ENCODE measurements around the gene NFATC3.
A peak's percentile ranks its signal among the peaks of the same experiment; 100 is the strongest.

- TF ChIP-seq CTCF (IDR thresholded peaks at IDR 0.05) = no peak
- TF ChIP-seq POLR2A (IDR thresholded peaks at IDR 0.05) = peak in 1 of 3 donors; percentile 5
These were observed 162.2 kb downstream of the NFATC3 start for GRCh38 chr16:68247400-68247799.

All from body of pancreas (tissue), 4 donors.